CD4-positive, alpha-beta T cell treated with Interleukin-21 for 1 hour (primary cell): ENCODE measurements around the gene CDH2.
"Not testable (repeated sequence)": the region's sequence is repeated elsewhere in the genome, so short reads cannot be mapped to it uniquely, and the experiment has no call there.

Experiments used
- DNase-seq: peaks from one replicate; pipeline ENCODE4 v3.0.0-alpha.2; 2020

Gene CDH2

DNA sequence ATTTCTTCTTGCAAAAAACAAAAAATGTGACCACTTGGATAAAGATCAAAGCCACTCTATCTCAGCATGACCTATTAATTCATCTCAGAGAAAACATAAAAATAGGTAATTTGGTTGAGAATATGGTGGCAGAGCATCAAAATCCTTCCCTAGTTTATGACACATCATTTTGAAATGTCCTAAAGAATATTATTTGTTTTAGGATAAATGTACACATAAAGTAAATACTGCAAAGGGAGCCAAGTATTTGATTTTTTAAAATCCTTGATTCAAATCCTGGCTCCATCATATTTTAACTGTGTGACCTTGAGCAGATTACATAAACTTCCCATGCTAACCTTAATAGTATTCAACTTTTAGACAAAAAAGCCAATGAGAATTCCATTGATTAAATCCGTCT, 206.6 kb downstream of the CDH2 start:
- DNase-seq = no peak

- no peak for DNase-seq
Observed at GRCh38 chr18:27969206-27969605, 207.7 kb downstream of the CDH2 start.

DNA sequence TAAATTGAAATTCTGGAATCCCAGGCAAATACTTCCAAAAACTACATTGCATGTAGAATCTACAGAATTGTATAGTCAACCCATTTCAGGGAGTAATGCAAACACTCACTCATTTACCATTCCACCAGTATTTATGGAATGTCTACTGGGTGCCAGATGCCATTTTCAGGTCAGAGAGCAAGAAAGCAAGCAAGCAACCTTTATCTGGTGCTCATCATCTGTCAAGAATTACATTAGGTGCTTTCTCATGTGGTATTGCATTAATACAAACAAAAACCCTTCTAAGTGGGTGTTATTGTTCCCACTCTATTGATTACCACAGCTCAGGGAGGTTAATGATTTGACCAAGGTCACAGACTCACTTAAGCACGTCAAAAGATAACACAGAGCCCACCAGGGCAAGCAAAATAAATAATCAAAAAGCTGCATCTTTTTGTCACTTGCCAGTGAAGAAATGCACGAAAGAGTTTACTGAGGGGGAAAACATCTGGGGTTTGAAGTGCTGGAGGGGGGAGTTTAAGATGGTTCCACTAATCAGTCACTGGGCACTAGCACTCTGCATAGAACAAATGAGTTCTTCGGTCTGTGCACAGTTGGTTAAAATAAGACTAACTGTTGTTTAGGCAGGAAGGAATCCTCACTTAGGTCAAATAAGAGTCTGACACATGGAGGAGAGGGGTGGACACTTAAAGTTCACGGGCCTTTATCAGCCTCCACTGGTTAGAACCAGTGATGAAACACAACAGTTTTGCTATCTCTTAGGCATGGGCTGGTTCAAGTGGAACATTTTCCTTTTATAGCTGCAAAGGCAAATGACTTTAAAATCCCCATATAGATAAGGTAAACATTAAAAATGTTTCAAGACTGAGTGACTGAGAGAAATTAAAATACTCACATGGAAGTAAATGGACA, 208.8 kb downstream of the CDH2 start:
- no peak for DNase-seq

GRCh38 chr18:27966881-27967280, 210.0 kb downstream of the CDH2 start:
- no peak for DNase-seq

DNA sequence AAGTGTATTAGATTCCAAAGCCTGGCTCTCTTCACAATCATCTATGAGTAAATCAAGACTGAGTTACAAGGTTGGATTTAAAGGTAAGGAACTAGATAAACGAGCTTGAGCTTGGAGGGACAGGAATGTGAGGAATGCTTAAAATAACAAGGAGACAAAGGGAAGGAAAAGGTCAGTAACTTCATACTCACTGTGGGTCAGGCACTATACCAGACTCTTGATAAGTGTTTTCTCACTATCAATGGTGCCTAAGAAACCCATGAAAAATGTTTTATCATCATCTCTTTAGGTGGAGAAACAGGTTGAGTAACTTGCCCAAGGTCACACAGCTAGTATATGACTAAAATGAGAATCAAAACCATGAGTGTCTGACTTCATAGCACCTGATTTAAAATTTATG, 212.1 kb downstream of the CDH2 start:
- DNase-seq = no peak

GRCh38 chr18:27959101-27959500, 217.8 kb downstream of the CDH2 start:
- DNase-seq = no peak

DNA sequence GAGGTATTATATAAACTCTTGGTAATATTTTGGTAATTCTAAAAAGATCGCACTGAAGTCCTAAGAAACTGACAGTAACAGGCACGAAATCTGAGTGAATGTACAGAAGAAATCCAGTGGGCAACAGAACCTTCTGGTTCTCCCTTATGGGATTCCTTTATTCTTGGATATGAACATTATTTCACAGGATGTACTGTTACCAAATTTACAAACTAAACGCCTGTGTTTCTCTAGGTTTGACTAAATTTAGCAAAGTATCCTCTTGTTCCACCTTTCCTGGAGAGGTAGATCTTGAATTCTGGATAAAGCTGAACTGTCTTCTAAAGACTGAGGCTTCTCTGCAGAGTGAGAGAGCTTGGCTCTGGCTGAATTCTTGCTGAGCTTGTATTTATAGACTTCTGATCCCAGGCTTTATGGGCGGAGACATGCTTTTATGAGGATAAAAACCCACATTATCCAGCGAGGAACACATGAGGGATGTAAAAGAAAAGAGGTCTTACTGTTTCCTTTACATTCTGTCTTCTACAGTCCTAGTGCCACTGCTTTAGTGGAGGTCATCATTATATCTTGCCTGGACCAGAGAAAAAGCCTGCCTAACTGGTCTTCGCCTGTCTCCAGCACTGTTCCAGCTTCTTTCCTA, 220.8 kb downstream of the CDH2 start:
- DNase-seq = no peak

DNA sequence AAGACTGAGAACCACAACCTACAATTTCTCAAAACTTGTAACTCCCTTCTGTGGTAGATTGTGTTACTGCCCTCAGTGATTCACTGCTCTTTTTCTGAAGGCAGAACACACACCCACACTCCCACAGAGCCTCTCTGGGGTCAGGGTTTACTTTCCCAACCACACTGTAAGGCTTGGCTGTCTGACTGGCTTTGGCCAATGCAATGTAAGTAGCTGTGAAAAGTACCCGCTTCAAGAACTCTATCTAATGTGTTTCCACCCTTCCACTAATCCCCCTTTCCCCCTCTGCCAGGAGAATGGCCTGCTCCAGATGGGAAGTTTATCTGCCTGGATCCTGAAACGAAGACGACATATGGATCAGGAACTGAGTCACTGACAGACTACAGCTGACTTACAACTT, 222.7 kb downstream of the CDH2 start:
- no peak for DNase-seq

DNA sequence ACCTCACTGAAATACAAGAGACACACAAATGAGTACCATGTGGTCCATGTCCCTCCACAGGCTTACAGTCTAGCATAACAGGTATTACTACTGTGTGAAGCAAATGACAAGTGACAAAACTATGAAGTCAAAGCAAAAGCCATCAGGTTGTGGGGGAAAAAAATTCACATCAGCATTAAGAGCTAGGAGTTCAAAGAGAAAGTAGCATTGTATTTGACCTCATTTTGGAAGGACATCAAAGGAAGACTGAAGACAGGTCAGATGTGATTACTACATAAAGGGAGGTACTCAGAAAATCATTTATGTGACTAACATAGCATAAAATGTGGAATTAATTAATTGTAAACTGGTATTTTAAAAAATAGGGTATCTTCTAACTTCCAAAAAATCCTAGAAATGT, 224.2 kb downstream of the CDH2 start:
- no peak for DNase-seq

DNA sequence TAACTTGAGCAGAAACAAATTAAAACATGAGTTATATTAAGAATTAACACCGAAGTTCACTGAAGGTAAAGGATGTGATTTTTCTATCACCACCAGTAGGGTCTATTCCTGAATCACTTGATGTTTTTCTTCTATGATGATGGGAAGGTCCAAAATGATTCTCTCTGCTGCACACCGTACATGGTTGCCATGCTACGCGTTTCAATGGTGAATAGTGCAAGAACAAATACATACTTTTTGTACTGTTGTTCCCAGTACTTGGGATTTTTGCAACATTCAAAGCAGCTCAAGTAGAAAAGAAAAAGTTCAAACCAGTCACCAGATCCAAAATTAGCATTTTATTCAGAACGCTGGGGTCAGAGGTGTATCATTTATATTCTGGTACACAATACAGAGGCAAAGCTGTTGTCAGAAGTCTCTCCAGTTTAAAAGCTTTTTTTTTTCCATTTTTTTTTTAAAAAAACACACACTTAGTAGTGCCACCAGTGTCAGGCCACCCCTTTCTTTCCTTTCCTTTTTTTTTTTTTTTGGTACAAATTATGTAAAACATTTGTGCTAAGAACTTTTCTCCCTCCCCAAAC, 226.2 kb downstream of the CDH2 start:
- no peak for DNase-seq

DNA sequence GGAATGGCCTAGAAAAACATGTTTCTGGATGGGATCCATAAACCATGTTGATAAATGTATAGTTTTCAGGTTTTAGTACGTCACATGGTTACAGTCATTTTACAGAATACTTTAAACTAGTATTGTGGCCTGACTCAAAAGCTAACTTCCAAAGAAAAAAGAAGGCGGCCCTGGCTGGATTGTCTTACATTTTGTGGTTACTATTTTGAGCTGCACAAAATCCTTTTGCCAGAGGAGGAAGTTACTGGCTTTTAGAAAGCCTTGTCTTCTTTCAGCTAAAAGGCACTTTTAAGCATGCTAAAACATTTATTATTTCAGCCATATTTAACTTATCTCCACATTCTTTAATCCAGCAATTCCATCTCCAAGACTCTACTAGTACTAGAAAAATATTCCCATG, 227.9 kb downstream of the CDH2 start:
- DNase-seq = no peak

DNA sequence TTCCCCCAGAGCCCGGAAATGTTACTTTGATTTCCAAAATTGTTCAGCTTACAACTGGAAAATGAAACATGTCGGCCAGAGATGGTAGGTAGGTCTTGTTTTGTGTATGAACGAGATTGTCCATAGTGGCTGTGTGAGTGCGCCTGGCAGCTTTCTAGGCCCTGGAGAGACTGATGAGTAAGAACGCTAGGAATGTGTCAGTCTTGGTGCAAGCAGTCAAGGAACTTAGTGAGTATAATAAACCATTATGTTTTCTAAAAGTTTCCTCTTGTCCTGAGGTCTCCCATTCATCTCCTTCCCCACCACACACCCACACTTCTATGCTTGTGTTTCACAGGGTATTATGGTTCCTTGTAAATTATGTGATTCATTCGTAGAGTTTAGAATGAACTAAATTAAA, 234.2 kb downstream of the CDH2 start:
- no peak for DNase-seq

GRCh38 chr18:27931535-27931934, 245.4 kb downstream of the CDH2 start:
- DNase-seq = no peak

DNA sequence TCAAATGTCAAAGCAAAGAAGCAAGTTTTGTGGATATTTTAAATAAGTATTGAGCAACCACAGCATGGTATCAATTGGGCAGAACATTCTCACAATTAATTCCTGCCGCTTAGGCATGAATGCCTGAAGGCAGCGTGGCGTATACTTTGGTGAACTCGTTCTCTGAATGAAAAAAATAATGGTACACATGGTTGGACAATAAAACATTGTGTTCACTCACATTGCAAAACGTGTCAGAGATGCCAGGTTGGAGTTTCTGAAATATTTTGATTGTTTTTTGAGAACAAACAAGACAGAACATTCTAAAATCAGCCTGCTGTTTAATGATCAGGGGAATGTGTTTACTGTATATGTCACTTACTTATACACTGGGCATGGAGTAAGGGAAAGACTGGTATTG, 254.2 kb downstream of the CDH2 start:
- DNase-seq = no peak

DNA sequence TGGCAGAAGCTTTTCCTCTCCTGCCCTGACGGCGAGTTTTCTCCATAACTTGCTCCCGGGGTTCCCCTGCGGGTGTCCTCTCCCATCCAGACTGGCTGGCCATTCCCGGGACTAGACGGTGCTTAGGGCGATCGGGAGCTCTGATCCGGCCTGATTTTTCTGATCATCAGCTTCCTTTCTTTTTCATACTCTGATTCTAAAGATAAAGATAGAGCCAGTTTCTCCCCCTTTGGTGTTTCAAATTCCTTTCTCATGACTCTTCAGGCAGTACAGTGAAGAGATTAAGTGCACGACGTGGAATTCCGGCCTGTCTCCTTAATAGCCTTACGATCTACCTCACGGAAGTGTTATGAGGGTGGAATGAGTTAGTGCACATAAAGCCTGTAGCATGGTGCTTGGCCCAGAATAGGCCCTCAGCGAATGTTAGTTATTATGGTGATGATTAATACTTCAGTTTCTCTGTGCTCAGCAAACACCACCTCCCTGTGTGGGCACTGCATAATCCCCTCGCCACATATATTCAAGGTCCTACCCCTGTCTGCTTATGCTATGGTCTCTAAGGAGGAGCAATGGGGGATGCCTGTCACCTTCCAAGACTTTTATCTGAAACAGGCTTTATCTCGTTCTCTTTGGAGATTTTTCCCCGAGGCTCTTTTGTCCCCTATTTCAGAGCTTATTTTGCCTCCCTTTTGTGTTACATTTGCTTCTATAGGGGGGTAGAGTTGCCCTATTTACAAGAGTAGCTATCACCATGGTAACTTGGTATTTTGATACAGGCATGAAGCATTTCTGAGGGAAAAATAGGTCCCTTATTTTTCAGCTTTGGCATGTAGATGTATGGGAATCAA, 254.8 kb downstream of the CDH2 start:
- no peak for DNase-seq

DNA sequence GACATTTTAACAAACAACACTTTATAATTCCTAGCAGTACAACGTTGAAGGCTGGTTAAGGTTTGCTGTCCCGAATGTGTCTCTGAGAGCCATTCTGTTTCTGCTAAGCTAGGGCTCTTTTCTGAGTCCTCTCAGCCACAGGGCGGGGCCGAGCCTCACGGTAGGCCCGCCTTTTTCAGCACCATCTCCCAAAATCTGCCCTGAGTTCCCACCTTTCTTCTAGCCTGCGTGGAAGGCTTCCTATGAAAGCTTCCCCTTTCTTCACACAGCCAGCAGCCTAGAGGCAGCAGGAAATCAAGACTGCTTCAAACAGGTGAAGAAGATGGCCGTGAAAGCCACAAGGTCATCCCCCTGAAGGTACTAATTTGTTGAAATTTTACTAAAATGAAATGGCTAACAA, 255.5 kb downstream of the CDH2 start:
- no peak for DNase-seq

DNA sequence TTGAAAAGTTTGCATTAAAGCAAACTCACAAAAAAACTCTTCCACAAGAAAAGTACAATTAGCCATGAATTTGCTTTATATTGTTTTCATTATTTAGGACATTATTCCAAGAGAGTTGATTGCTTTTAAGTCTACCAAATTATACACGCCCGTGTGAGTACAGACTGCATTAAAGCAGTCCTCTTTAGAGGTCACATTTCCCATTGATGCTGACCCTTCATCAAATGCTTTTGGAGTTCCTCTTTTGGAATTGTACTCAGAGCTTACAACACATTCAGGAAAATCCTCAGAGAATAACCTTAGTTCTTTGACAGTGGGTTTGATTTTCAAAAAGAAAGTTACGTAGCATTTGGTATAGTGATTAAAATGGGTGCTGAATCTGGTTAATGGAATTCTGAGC, 256.1 kb downstream of the CDH2 start:
- DNase-seq = no peak

DNA sequence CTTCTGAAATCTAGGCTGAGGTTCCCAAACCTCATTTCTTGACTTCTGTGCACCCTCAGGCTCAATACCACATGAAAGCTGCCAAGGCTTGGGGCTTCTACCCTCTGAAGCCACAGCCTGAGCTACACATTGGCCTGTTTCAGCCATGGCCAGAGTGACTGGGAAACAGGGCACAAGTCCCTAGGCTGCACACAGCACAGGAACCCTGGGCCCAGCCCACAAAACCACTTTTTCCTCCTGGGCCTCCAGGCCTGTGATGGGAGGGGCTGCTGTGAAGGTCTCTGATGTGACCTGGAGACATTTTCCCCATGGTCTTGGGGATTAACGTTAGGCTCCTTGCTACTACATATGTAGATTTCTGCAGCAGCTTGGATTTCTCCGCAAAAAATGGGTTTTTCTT, 270.7 kb downstream of the CDH2 start:
- DNase-seq = not testable (repeated sequence)

DNA sequence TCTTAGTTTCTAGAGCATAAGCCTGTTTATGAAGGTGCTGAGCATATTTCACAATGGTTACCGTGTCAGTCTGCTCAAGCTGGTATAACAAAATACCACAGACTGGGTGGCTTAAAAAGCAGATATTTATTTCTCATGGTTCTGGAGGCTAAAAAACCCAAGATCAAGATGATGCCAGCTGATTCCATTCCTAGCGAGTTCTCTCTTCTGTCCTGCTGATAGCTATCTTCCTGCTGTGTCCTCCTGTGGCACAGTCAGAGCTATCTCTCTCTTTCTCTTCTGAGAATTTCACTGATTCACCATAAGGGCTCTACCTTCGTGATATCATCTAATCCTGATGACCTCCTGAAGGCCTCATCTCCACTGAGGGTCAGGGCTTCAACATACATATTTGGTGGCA, 273.0 kb downstream of the CDH2 start:
- DNase-seq = no peak

- no peak for DNase-seq
Observed at GRCh38 chr18:27901424-27902226, 275.3 kb downstream of the CDH2 start.
